K562 (cell line): Measurements from ENCODE around the gene PPP4R1. TPM values are rescaled to one million over a fixed set of nuclear protein-coding genes. Genes with fewer than 3 reads are reported as not detected.

Experiments used
- ATAC-seq: fragments of 200-7000 bp; cut with Tn5 transposase; 3 replicates; pipeline ENCODE4 v1.9.1; 2020; ENCODE audit warnings: moderate library complexity
- BruUV-seq: library from RNA; stranded (reverse); fragments of 400-500 nt; replicated peaks from 2 replicates; lab custom pipeline; 2021; lab: Mats Ljungman, UMichigan
- CTCF ChIA-PET: fragments of 300-600 bp; formaldehyde crosslinking; extraction: SDS; loops from one replicate; lab custom pipeline; 2021; ENCODE audit warnings: low intra/inter-chr PET ratio; lab: Yijun Ruan, JAX
- POLR2A ChIA-PET: fragments of 300-600, 350-650 bp; sonication (Branson Sonifier 250); formaldehyde crosslinking; extraction: SDS; loops from one replicate; lab custom pipeline; 2021; ENCODE audit warnings: antibody characterized with exemption, inconsistent platforms; lab: Yijun Ruan, JAX
- DNase-seq, 4 experiments: peaks; one replicate each; pipeline versions ENCODE4 v3.0.0 to v3.0.0-alpha.2; 2011 to 2018; ENCODE audit warnings: low spot score in 3 of 4, mixed read lengths in 3 of 4; ENCODE audit errors: extremely low read depth in 1 of 4
- FAIRE-seq: peaks from 2 replicates; lab custom pipeline; 2011; peaks lifted over from hg19 to GRCh38; lab: Jason Lieb, UNC
- H2AFZ ChIP-seq: 2 replicates; pipeline ENCODE4 v1.6.0; 2011; ENCODE audit warnings: low read depth, low read length, control low read depth, inconsistent platforms
- H3K27ac ChIP-seq: fragments of 200-600 bp; 3 replicates; pipeline ENCODE4 v1.8.0; 2011; ENCODE audit warnings: low read depth, mild to moderate bottlenecking, control low read depth, inconsistent platforms, low read length, moderate library complexity, mixed read lengths; ENCODE audit errors: extremely low read depth
- H3K27me3 ChIP-seq, 2 experiments: fragments of 300-600 bp in 1 of 2; 2 replicates in 1 of 2; 3 replicates in 1 of 2; pipeline versions ENCODE4 v1.6.0 to v1.8.0; 2011; ENCODE audit warnings: inconsistent platforms in 2 of 2, low read length in 2 of 2, mild to moderate bottlenecking in 1 of 2, mixed read lengths in 1 of 2, moderate library complexity in 1 of 2; ENCODE audit not compliant: control insufficient read depth in 2 of 2, insufficient read depth in 2 of 2
- H3K36me3 ChIP-seq: fragments of 300-600 bp; 3 replicates; pipeline ENCODE4 v1.8.0; 2011; ENCODE audit warnings: mild to moderate bottlenecking, low read length, inconsistent platforms; ENCODE audit not compliant: control insufficient read depth, insufficient read depth
- H3K4me1 ChIP-seq, 2 experiments: fragments of 200-600 bp in 1 of 2; replicated peaks in 1 of 2; 2 replicates in 1 of 2; 3 replicates in 1 of 2; pipeline versions ENCODE4 v1.5.1 to v1.8.0; 2011; ENCODE audit warnings: inconsistent platforms in 2 of 2, low read length in 2 of 2, mild to moderate bottlenecking in 1 of 2, mixed read lengths in 1 of 2, moderate library complexity in 1 of 2; ENCODE audit not compliant: control insufficient read depth in 2 of 2, insufficient read depth in 2 of 2
- H3K4me2 ChIP-seq: 2 replicates; pipeline ENCODE4 v1.6.1; 2011; ENCODE audit warnings: low read length, control low read depth, inconsistent platforms, mixed read lengths; ENCODE audit not compliant: insufficient read depth
- H3K4me3 ChIP-seq: fragments of 200-600 bp; sonication (generic), shearing (Covaris generic); 2 replicates; pipeline ENCODE4 v1.5.1; 2016; ENCODE audit warnings: control low read depth, inconsistent platforms
- H3K79me2 ChIP-seq: fragments of 200-600 bp; 3 replicates; pipeline ENCODE4 v1.8.0; 2011; ENCODE audit warnings: low read length, inconsistent platforms; ENCODE audit not compliant: control insufficient read depth, insufficient read depth
- H3K9ac ChIP-seq, 2 experiments: 2 replicates each; pipeline versions ENCODE4 v1.6.0 to v1.6.1; 2011; ENCODE audit warnings: low read depth in 2 of 2, low read length in 2 of 2, control low read depth in 1 of 2, inconsistent platforms in 1 of 2, mild to moderate bottlenecking in 1 of 2, mixed read lengths in 1 of 2; ENCODE audit not compliant: insufficient read depth in 1 of 2
- H3K9me1 ChIP-seq: one replicate; pipeline ENCODE4 v1.6.0; 2011; ENCODE audit warnings: inconsistent platforms, mild to moderate bottlenecking, low read length, moderate library complexity; ENCODE audit not compliant: control insufficient read depth, insufficient read depth
- H3K9me3 ChIP-seq: replicated peaks from 2 replicates; pipeline ENCODE4 v1.5.1; 2011; ENCODE audit warnings: low read depth, low read length, inconsistent platforms; ENCODE audit not compliant: control insufficient read depth, insufficient read depth
- H4K20me1 ChIP-seq: replicated peaks from 2 replicates; pipeline ENCODE4 v1.6.1; 2011; ENCODE audit warnings: low read length, inconsistent platforms, mixed read lengths; ENCODE audit not compliant: control insufficient read depth, insufficient read depth
- CBX5 ChIP-seq: IDR thresholded peaks from 2 replicates; pipeline ENCODE4 v1.6.1; 2014; ENCODE audit warnings: low read depth, borderline replicate concordance
- CEBPB ChIP-seq: fragments of 450-650 bp; IDR thresholded peaks from 2 replicates; pipeline ENCODE4 v1.6.1; 2016; ENCODE audit warnings: missing genetic modification characterization, missing compliant biosample characterization
- CEBPG ChIP-seq, 3 experiments: fragments of 200-800 bp in 1 of 3; sonication (Bioruptor generic) in 1 of 3; sonication (generic) in 1 of 3; formaldehyde crosslinking in 1 of 3; IDR thresholded peaks in 2 of 3; conservative IDR thresholded peaks in 1 of 3; 2 replicates each; pipeline versions ENCODE4 v1.6.1 to v1.8.0; 2016 to 2022; ENCODE audit warnings: missing compliant biosample characterization in 2 of 3, missing genetic modification characterization in 2 of 3, mild to moderate bottlenecking in 1 of 3, missing genetic modification reagents in 1 of 3
- KDM4B ChIP-seq, 2 experiments: fragments of 450-650 bp in 1 of 2; sonication (generic) in 1 of 2; IDR thresholded peaks; 2 replicates each; pipeline ENCODE4 v1.6.1; 2016 to 2017; ENCODE audit warnings: borderline replicate concordance in 2 of 2, antibody characterized with exemption in 1 of 2, low read depth in 1 of 2, mild to moderate bottlenecking in 1 of 2
- SMAD4 ChIP-seq: fragments of 250-450 bp; sonication (Bioruptor Pico); conservative IDR thresholded peaks from 2 replicates; pipeline ENCODE4 v1.8.0; 2021; ENCODE audit warnings: inconsistent platforms, mild to moderate bottlenecking, moderate library complexity
- SPI1 ChIP-seq: IDR thresholded peaks from 2 replicates; pipeline ENCODE4 v1.6.1; 2011; ENCODE audit warnings: low read depth, low read length, control low read depth, borderline replicate concordance
- ZBTB9 ChIP-seq: fragments of 450-650 bp; formaldehyde crosslinking; IDR thresholded peaks from 2 replicates; pipeline ENCODE4 v1.4.0; 2020; ENCODE audit warnings: mild to moderate bottlenecking, moderate library complexity
- ZFPM2 ChIP-seq: fragments of 250-450 bp; sonication (Bioruptor Pico); IDR thresholded peaks from 2 replicates; pipeline ENCODE4 v1.5.1; 2022; ENCODE audit warnings: mild to moderate bottlenecking
- WGBS: fragments of 100-300 bp; shearing (Covaris generic); methylation state at CpG from one replicate; pipeline ENCODE4 v1.1.6; 2016; ENCODE audit warnings: low coverage, mixed read lengths; ENCODE audit not compliant: insufficient coverage; ENCODE audit errors: missing lambda C conversion rate; 5-methylcytosine and 5-hydroxymethylcytosine counted together
- in situ Hi-C: fragments of 300-500 bp; cut with MboI; formaldehyde crosslinking; loops from 4 replicates; pipeline ENCODE4 v1.15.0; 2018; ENCODE audit warnings: inconsistent platforms, mixed read lengths
- intact Hi-C: fragments of 100-400 bp; cut with micrococcal nuclease; formaldehyde crosslinking; loops from 2 replicates; pipeline ENCODE4 v1.14.2; 2022
- polyA plus RNA-seq, 8 experiments: library from polyadenylated mRNA; depleted of rRNA in 4 of 8; stranded (reverse) in 5 of 8; unstranded in 3 of 8; fragments of >200 nt; fragmentation: Nextera tagmentation in 2 of 8; fragmentation: Illumina TruSeq in 1 of 8; extraction: Ambion mirVana in 2 of 8; extraction: Trizol in 1 of 8; gene quantifications; 2 replicates each; pipeline versions ENCODE4 v1.2.1 to v1.2.3, GENCODE V29; 2011 to 2014; ENCODE audit warnings: inconsistent platforms in 1 of 8, missing spikeins in 1 of 8
- total RNA-seq, 7 experiments: library from RNA; depleted of rRNA in 6 of 7; stranded (reverse); fragments of >200 nt in 6 of 7; fragmentation: Illumina TruSeq in 2 of 7; extraction: Trizol in 2 of 7; gene quantifications; 2 replicates each; pipeline versions ENCODE4 v1.2.1 to v1.2.3, GENCODE V29; 2011 to 2021; ENCODE audit warnings: low replicate concordance in 1 of 7
- TF ChIP-seq, protein P1 (sequence below): fragments of 450-650 bp; IDR thresholded peaks from 2 replicates; pipeline ENCODE4 v1.6.1; 2017; ENCODE audit warnings: antibody characterized with exemption, mild to moderate bottlenecking

PPP4R1 gene
- total and polyA plus RNA-seq, 9 of the 15 experiments (the other 6 are each of a cell fraction or from before 2014, with no cell fraction given) = 23.5 to 136 (median 84.5) TPM

DNA sequence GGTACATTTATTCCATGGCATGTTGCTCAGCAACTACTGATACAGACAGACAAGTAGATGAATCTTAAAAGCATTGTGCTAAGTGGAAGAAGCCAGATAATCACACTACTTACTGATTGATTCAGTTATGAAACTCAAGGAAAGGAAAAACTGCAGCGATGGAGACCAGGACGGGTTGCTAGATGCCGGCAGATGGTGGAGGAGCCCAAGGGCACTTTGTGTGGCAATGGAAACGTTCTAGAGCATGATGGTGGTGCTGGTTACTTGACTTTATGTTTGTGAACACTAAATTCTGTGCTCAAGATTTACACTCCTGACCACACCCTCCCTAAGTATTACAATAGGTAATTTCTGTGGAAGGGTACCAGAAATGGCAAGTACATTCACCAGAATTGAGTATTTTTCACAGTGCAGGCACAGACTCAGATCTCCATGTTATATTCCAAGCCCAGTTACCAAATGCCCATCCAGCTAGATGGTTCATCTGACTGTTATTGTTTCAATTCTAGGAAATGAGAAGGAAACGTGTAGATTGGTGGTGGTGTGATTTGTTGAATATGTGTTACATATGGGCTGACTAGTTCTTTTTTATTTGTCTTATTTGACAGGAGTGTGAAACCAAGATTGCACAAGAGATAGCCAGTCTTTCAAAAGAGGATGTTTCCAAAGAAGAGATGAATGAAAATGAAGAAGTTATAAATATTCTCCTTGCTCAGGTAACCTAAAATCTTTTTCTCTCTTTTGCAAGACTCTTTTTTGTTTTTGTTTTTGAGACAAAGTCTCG is 83.9 kb downstream of the PPP4R1 start:
- intact Hi-C loops (no loop called here), in situ Hi-C loops (no loop called here)
- Histone ChIP-seq H3K9me3 (no peaks in the 10 kb centered on the region), H3K79me2 (no peaks in the 10 kb centered on the region), H3K9me1 (no peaks in the 10 kb centered on the region), H3K9ac (no peak overlapping the region), H3K27ac (no peak overlapping the region), H3K4me2 (no peak overlapping the region), H3K4me1 (no peaks in the 10 kb centered on the region), H4K20me1 (no peaks in the 10 kb centered on the region; the same call in 1 of the 2 replicates), H3K36me3 (peaks cover 78% of the 10 kb centered on the region), H2AFZ (no peak overlapping the region), H3K27me3 (no peaks in the 10 kb centered on the region), H3K4me3 (no peak overlapping the region)
- ATAC-seq (no peak), FAIRE-seq (no peak), DNase-seq (no peak)
- peak; percentile 63; the same call in 1 of the 2 replicates for TF ChIP-seq CEBPB (tag)
- TF ChIP-seq CEBPG (CRISPR knock-in tag; IDR thresholded peaks at IDR 0.05) = no peak
- TF ChIP-seq CEBPG (tag; conservative IDR thresholded peaks at IDR 0.05 in 1 of 2, IDR thresholded peaks at IDR 0.05 in 1 of 2) = peak in 1 of 2 experiments; percentile 31; a peak in 1 of 4 replicates
- no peak for TF ChIP-seq SPI1
- no TSS peak for BruUV-seq
- ChIA-PET CTCF (no interaction called here), POLR2A (no interaction called here)
- 86% methylated on average over 6 of the region's 6 CpGs for WGBS

- Histone ChIP-seq H3K36me3 (peaks cover 75% of the 10 kb centered on the region), H3K79me2 (no peaks in the 10 kb centered on the region), H3K9ac (no peak overlapping the region), H2AFZ (no peak overlapping the region), H3K4me3 (no peak overlapping the region), H3K27me3 (no peaks in the 10 kb centered on the region), H3K27ac (no peak overlapping the region), H3K9me1 (no peaks in the 10 kb centered on the region), H4K20me1 (no peaks in the 10 kb centered on the region), H3K4me2 (no peak overlapping the region), H3K4me1 (no peaks in the 10 kb centered on the region), H3K9me3 (no peaks in the 10 kb centered on the region)
- ATAC-seq = no peak
- no peak for DNase-seq
- intact Hi-C loops = no loop called here
- ChIA-PET CTCF (no interaction called here), POLR2A (interaction anchor here (0.8 kb wide), 1 partner anchor 192 kb away, joined by 3 read pairs; no protein-coding TSS in a partner anchor)
- no peak for FAIRE-seq
- no TSS peak for BruUV-seq
- in situ Hi-C loops = no loop called here
- TF ChIP-seq ZFPM2 (CRISPR knock-in tag) (no peak), ZBTB9 (CRISPR knock-in tag) (no peak), CBX5 (no peak), SMAD4 (CRISPR knock-in tag) (no peak), KDM4B (IDR thresholded peaks at IDR 0.05; ENCODE audit: borderline replicate concordance in 2 of 2, low read depth in 1 of 2) (no peak)
- TF ChIP-seq, protein P1, sequence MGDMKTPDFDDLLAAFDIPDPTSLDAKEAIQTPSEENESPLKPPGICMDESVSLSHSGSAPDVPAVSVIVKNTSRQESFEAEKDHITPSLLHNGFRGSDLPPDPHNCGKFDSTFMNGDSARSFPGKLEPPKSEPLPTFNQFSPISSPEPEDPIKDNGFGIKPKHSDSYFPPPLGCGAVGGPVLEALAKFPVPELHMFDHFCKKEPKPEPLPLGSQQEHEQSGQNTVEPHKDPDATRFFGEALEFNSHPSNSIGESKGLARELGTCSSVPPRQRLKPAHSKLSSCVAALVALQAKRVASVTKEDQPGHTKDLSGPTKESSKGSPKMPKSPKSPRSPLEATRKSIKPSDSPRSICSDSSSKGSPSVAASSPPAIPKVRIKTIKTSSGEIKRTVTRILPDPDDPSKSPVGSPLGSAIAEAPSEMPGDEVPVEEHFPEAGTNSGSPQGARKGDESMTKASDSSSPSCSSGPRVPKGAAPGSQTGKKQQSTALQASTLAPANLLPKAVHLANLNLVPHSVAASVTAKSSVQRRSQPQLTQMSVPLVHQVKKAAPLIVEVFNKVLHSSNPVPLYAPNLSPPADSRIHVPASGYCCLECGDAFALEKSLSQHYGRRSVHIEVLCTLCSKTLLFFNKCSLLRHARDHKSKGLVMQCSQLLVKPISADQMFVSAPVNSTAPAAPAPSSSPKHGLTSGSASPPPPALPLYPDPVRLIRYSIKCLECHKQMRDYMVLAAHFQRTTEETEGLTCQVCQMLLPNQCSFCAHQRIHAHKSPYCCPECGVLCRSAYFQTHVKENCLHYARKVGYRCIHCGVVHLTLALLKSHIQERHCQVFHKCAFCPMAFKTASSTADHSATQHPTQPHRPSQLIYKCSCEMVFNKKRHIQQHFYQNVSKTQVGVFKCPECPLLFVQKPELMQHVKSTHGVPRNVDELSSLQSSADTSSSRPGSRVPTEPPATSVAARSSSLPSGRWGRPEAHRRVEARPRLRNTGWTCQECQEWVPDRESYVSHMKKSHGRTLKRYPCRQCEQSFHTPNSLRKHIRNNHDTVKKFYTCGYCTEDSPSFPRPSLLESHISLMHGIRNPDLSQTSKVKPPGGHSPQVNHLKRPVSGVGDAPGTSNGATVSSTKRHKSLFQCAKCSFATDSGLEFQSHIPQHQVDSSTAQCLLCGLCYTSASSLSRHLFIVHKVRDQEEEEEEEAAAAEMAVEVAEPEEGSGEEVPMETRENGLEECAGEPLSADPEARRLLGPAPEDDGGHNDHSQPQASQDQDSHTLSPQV = no peak
Measured at GRCh38 chr18:9526458-9526857, 87.9 kb downstream of the PPP4R1 start.
